Activated CD4-positive, alpha-beta memory T cell treated with anti-CD3 and anti-CD28 coated beads for 36 hours (primary cell): ENCODE data around the gene ENOX1. TPM values are rescaled to one million over a fixed set of nuclear protein-coding genes. Genes with fewer than 3 reads are reported as not detected.

Experiments used
- CTCF ChIA-PET: fragments of 350-600 bp; sonication (Branson Sonifier 250); formaldehyde crosslinking; loops from one replicate; lab custom pipeline; 2021; ENCODE audit warnings: antibody characterized with exemption, inconsistent platforms; lab: Charles Lee
- POLR2A ChIA-PET: fragments of 350-600 bp; sonication (Branson Sonifier 250); formaldehyde crosslinking; loops from one replicate; lab custom pipeline; 2021; ENCODE audit warnings: antibody characterized with exemption; lab: Charles Lee
- DNase-seq: peaks from one replicate; pipeline ENCODE4 v3.0.0-alpha.2; 2020
- H3K27ac Mint-ChIP-seq: one replicate; pipeline ENCODE4 v1.8.0; 2021; ENCODE audit warnings: mixed read lengths
- H3K27me3 Mint-ChIP-seq: one replicate; pipeline ENCODE4 v1.8.0; 2021; ENCODE audit warnings: mixed read lengths
- H3K36me3 Mint-ChIP-seq: one replicate; pipeline ENCODE4 v1.8.0; 2021; ENCODE audit warnings: mixed read lengths
- H3K4me1 Mint-ChIP-seq: one replicate; pipeline ENCODE4 v1.8.0; 2021; ENCODE audit warnings: low read depth, mixed read lengths
- H3K4me3 Mint-ChIP-seq: one replicate; pipeline ENCODE4 v1.8.0; 2021; ENCODE audit warnings: mild to moderate bottlenecking, mixed read lengths
- H3K9me3 Mint-ChIP-seq: one replicate; pipeline ENCODE4 v1.8.0; 2021; ENCODE audit warnings: mixed read lengths
- intact Hi-C: fragments of 100-400 bp; cut with micrococcal nuclease; formaldehyde crosslinking; loops from one replicate; pipeline ENCODE4 v1.15.1; 2023
- total RNA-seq, 2 experiments: library from RNA; stranded (reverse); gene quantifications; one replicate each; pipeline ENCODE4 v1.2.3, GENCODE V29; 2021

The ENOX1 gene
- total RNA-seq, 2 experiments from 2014 or later, result 0.44 to 0.45 TPM

GRCh38 chr13:43614063-43614462 is 172.7 kb downstream of the ENOX1 start:
- CTCF ChIA-PET, result no interaction called here
- no peaks in the 10 kb centered on the region for H3K36me3 Mint-ChIP-seq
- DNase-seq, result no peak
- no peaks in the 10 kb centered on the region for H3K4me1 Mint-ChIP-seq
- intact Hi-C loops, result no loop called here
- POLR2A ChIA-PET, result interaction anchor here (0.6 kb wide), 1 partner anchor 441 kb away, joined by 4 read pairs; no protein-coding TSS in a partner anchor
- no peak overlapping the region for H3K4me3 Mint-ChIP-seq
- no peaks in the 10 kb centered on the region for H3K27me3 Mint-ChIP-seq
- H3K27ac Mint-ChIP-seq, result no peak overlapping the region
- H3K9me3 Mint-ChIP-seq, result no peaks in the 10 kb centered on the region

DNA sequence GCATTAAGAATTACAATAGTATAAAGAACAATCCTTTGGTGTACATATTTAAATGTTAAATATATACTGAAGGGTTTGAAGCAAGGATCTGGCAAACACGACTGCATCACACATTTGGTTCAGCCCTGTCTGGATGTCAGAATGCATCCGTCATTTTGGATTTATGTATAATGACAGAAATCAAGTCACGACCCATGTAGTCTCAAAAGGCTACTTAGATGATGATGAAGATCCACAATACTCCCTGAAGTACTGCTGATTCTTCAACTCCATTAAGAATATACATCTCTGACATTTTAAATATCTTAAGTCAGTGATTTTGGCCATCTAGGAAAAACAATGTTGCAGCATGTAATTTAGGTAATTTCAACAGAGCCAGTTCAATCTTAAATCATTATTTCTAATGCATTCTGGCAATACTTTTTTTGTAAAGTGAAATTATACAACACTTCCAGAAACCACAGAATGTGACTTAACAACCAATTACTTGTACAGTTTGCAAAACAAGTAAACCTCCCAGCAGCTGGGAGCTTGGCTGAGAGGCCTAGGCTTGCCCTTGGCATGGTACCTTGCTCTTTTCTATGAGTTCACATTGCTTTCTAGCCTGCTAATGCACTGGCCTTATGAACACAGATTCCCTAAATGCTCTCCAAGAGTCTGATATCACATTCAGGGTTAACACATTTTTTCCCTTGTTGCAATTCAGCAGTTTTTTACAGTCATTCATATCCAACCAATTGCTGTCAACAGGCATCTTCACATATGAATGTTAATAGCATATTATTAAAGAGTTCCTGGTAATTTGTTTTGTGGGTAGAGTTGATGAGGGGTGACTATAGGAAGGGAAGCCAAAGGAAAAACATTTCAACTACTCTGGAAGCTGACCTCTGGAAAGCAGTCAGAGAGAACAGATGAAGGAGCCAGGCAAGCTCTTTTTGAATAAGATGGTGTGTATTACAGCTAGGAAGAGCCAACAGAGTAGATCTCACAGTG is 175.2 kb downstream of the ENOX1 start:
- CTCF ChIA-PET, result no interaction called here
- intact Hi-C loops, result no loop called here
- no peaks in the 10 kb centered on the region for H3K9me3 Mint-ChIP-seq
- no peak overlapping the region for H3K27ac Mint-ChIP-seq
- no peak overlapping the region for H3K4me3 Mint-ChIP-seq
- POLR2A ChIA-PET, result no interaction called here
- no peaks in the 10 kb centered on the region for H3K4me1 Mint-ChIP-seq
- peaks cover 2% of the 10 kb centered on the region for H3K27me3 Mint-ChIP-seq
- H3K36me3 Mint-ChIP-seq, result no peaks in the 10 kb centered on the region
- DNase-seq, result no peak

- peaks cover 4% of the 10 kb centered on the region for H3K36me3 Mint-ChIP-seq
- ChIA-PET POLR2A (no interaction called here), CTCF (no interaction called here)
- peaks cover 2% of the 10 kb centered on the region for H3K27me3 Mint-ChIP-seq
- H3K4me3 Mint-ChIP-seq, result no peak overlapping the region
- intact Hi-C loops, result no loop called here
- no peak for DNase-seq
- H3K4me1 Mint-ChIP-seq, result no peaks in the 10 kb centered on the region
- peaks cover 12% of the 10 kb centered on the region for H3K9me3 Mint-ChIP-seq
- no peak overlapping the region for H3K27ac Mint-ChIP-seq
Observed at GRCh38 chr13:43608400-43609137, 178.2 kb downstream of the ENOX1 start.

DNA sequence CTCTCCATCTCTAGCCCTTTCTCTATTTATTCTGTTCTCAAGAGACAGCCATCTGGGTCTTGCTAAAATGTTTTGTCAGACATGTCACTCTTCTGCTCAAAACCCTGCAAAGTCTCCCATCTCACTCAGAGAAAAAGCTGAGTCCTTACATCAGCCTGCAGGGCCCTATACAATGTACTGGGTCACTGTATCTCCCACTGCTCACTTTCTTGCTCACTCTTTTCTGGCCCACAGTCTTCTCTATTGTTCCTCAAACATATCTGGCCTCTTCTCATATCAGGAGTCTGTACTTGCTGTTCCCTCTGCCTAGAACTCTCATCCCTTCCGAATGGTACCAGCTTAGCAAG is 189.2 kb downstream of the ENOX1 start:
- Mint-ChIP-seq H3K36me3 (no peaks in the 10 kb centered on the region), H3K27ac (no peak overlapping the region)
- intact Hi-C loops, result loop anchor here (10.0 kb wide), 1 partner anchor 207 kb away; no protein-coding TSS in a partner anchor

GRCh38 chr13:43596924-43597598 is 189.7 kb downstream of the ENOX1 start:
- no peaks in the 10 kb centered on the region for H3K36me3 Mint-ChIP-seq
- DNase-seq, result peak; percentile 11
- intact Hi-C loops, result loop anchor here (10.0 kb wide), 1 partner anchor 208 kb away; no protein-coding TSS in a partner anchor
- ChIA-PET POLR2A (no interaction called here), CTCF (no interaction called here)
- no peak overlapping the region for H3K4me3 Mint-ChIP-seq
- H3K9me3 Mint-ChIP-seq, result no peaks in the 10 kb centered on the region
- peaks cover 13% of the 10 kb centered on the region for H3K4me1 Mint-ChIP-seq
- no peak overlapping the region for H3K27ac Mint-ChIP-seq
- H3K27me3 Mint-ChIP-seq, result peaks cover 2% of the 10 kb centered on the region

More for the DNA sequence above, 189.2 kb downstream of the ENOX1 start:
- H3K4me1 Mint-ChIP-seq, result peaks cover 13% of the 10 kb centered on the region
- DNase-seq, result no peak
- H3K9me3 Mint-ChIP-seq, result no peaks in the 10 kb centered on the region
- peaks cover 2% of the 10 kb centered on the region for H3K27me3 Mint-ChIP-seq
- H3K4me3 Mint-ChIP-seq, result no peak overlapping the region
- ChIA-PET POLR2A (no interaction called here), CTCF (no interaction called here)

GRCh38 chr13:43596006-43596405 is 190.8 kb downstream of the ENOX1 start:
- intact Hi-C loops, result loop anchor here (10.0 kb wide), 1 partner anchor 209 kb away; no protein-coding TSS in a partner anchor
- Mint-ChIP-seq H3K36me3 (no peaks in the 10 kb centered on the region), H3K4me3 (no peak overlapping the region), H3K27me3 (peaks cover 2% of the 10 kb centered on the region), H3K4me1 (peaks cover 13% of the 10 kb centered on the region), H3K27ac (no peak overlapping the region), H3K9me3 (no peaks in the 10 kb centered on the region)
- no peak for DNase-seq
- ChIA-PET POLR2A (no interaction called here), CTCF (interaction anchor here (0.8 kb wide), 1 partner anchor 31 kb away, joined by 3 read pairs; no protein-coding TSS in a partner anchor)

- intact Hi-C loops, result no loop called here
- Mint-ChIP-seq H3K27ac (no peak overlapping the region), H3K27me3 (peaks cover 7% of the 10 kb centered on the region), H3K36me3 (no peaks in the 10 kb centered on the region), H3K4me3 (no peak overlapping the region), H3K4me1 (no peaks in the 10 kb centered on the region), H3K9me3 (no peaks in the 10 kb centered on the region)
- no peak for DNase-seq
- POLR2A ChIA-PET, result no interaction called here
- CTCF ChIA-PET, result no interaction called here
Observed at GRCh38 chr13:43587376-43587775, 199.4 kb downstream of the ENOX1 start.

DNA sequence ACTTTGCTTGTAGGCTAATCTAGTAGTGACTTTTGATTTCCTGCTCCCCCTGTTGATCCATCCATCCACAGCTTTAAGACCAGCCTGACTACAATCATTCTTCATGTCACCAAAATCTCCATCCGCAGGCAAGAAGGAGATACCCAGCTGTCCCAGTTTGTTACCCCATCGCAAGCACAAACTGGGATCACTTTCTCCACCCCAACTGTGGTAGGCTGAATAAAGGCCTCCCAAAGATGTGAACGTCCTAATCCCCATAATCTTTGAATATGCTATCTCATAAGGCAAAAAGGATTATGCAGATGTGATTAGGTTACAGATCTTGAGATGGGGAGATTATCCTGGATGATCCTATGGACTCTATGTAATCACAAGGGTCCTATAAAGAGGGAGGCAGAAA is 202.0 kb downstream of the ENOX1 start:
- POLR2A ChIA-PET, result no interaction called here
- CTCF ChIA-PET, result no interaction called here
- no peak for DNase-seq
- Mint-ChIP-seq H3K27ac (no peak overlapping the region), H3K27me3 (peaks cover 9% of the 10 kb centered on the region), H3K4me1 (no peaks in the 10 kb centered on the region), H3K9me3 (no peaks in the 10 kb centered on the region), H3K4me3 (no peak overlapping the region), H3K36me3 (no peaks in the 10 kb centered on the region)
- intact Hi-C loops, result no loop called here

DNA sequence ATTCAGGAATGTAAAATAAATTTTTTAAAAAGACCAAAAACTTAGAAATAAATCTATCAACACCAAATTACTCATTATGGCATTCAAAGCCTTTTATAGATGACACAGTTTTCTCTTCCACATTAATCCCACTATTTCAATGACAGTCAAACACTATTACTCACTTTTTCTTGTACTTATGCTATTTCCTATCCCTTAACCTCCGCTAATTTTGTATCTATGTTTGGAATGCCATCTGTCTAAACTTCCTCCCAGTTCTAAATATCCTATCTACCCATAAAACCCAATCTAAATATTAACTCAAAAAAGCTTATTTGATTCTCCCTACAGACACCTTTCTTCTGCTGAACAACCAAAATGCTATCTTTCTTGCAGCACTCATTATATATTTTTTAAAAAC is 203.5 kb downstream of the ENOX1 start:
- ChIA-PET POLR2A (no interaction called here), CTCF (no interaction called here)
- Mint-ChIP-seq H3K4me3 (no peak overlapping the region), H3K36me3 (no peaks in the 10 kb centered on the region), H3K27me3 (peaks cover 7% of the 10 kb centered on the region), H3K4me1 (no peaks in the 10 kb centered on the region), H3K27ac (no peak overlapping the region), H3K9me3 (no peaks in the 10 kb centered on the region)
- intact Hi-C loops, result no loop called here
- no peak for DNase-seq

DNA sequence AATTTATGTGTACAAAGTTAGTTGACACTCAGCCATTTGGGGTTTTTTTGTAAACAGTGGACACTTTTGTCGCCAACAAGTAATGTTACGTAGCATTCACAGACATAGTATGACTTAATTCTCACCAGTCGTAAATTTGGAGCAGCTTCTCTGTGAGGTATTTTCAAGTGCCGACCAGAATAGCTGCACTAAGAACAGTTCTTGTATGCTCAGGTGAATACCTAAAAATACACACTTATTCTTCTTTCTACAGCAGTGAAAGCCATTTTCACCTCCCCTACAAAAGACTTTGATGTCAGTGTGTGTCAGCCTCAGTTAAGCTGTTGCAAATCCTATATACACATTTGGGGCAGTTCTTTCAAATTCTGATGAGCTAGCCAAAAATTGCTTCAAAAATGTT is 206.5 kb downstream of the ENOX1 start:
- Mint-ChIP-seq H3K27ac (no peak overlapping the region), H3K9me3 (no peaks in the 10 kb centered on the region), H3K4me1 (no peaks in the 10 kb centered on the region), H3K4me3 (no peak overlapping the region), H3K36me3 (no peaks in the 10 kb centered on the region), H3K27me3 (peaks cover 11% of the 10 kb centered on the region)
- ChIA-PET CTCF (no interaction called here), POLR2A (no interaction called here)
- intact Hi-C loops, result no loop called here
- no peak for DNase-seq

DNA sequence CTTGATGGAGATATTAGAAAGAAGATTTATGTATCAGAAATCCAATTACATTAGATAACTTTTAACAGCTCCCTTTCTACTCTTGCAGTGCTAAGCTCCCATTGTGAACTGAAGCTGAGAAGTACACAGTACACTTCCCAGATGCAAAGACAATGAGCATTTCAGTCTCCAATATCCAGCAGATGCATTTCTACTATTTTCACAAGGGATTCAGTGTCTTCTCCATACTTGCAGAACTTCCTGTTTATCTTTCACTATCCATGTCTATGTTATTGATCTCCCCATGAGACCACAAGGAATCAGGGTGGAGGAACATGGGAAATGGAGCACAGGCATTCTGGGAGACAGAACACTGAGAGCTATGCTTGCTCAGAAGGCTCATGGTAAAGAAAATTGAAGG is 207.5 kb downstream of the ENOX1 start:
- POLR2A ChIA-PET, result no interaction called here
- no peak overlapping the region for H3K4me3 Mint-ChIP-seq
- H3K36me3 Mint-ChIP-seq, result no peaks in the 10 kb centered on the region
- CTCF ChIA-PET, result no interaction called here
- no peaks in the 10 kb centered on the region for H3K9me3 Mint-ChIP-seq
- peaks cover 13% of the 10 kb centered on the region for H3K27me3 Mint-ChIP-seq
- H3K4me1 Mint-ChIP-seq, result peaks cover 3% of the 10 kb centered on the region
- intact Hi-C loops, result no loop called here
- no peak for DNase-seq
- no peak overlapping the region for H3K27ac Mint-ChIP-seq

DNA sequence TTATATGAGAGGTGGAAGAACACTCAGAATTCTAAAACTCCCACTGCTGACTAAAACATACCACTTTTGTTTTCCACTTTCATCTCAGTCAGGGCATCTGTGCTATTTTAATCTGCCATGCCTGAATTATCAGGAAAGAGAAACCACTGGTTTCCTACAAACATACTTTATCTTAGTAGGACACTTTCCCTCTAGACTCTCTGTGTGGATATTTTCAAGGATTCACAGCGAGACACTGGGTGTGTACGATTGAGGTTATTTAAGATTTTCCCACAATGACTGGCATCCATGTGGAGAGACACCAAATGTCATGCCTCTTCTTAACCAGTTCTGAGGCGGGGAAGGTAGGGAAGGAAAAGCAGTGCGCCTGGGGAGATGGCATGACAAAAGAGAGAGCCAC is 212.2 kb downstream of the ENOX1 start:
- no peaks in the 10 kb centered on the region for H3K36me3 Mint-ChIP-seq
- no peaks in the 10 kb centered on the region for H3K9me3 Mint-ChIP-seq
- H3K27ac Mint-ChIP-seq, result no peak overlapping the region
- H3K27me3 Mint-ChIP-seq, result peaks cover 13% of the 10 kb centered on the region
- no peak overlapping the region for H3K4me3 Mint-ChIP-seq
- DNase-seq, result no peak
- CTCF ChIA-PET, result no interaction called here
- intact Hi-C loops, result no loop called here
- POLR2A ChIA-PET, result no interaction called here
- peaks cover 3% of the 10 kb centered on the region for H3K4me1 Mint-ChIP-seq
